ENCODE results near the gene DERA. TPM values are rescaled to one million over a fixed set of nuclear protein-coding genes. Genes with fewer than 3 reads are reported as not detected.

Gene DERA
- total and polyA plus RNA-seq, 2 of the 8 experiments (the other 6 are each of a cell fraction or from before 2014, with no cell fraction given) = 13.1 to 17.1 TPM

DNA sequence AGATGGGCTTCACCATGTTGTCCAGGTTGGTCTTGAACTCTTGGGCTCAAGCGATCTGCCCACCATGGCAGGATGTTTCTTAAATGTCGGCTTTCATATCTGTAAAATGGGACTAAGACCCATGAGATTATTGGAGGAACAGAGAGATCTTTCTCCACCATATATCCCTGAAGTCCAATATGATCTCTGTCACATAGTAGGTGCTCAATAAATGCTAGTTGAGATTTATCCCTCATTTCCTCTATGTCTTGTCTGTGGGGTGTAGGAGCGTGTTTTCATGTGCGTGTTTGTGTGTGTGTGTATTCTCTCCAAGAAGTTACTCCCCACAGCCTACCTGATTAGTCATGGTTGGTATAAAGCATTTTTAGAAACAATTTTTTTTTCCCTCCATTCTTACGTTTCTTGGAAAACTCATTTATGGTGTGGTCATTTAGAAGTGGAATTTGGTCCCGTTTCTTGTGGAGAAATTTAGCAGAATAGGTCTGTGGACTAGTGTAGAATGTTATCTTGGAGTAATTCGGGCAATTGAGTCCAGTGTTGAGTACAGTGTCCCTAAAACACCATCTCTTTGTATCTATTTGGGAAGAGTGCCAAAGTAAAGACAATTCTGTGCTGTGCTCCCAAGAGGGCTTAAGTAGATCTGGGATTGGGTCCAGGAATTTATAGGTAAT lies 24.6 kb upstream of the DERA start:
- no peak overlapping the region for H4K5ac ChIP-seq (ENCODE audit: insufficient read length, low read depth, low read length)
- no peak overlapping the region for H3K4me2 ChIP-seq (ENCODE audit: insufficient read depth in 1 of 2, low read depth in 2 of 2, low read length in 2 of 2)
- H3K4me1 ChIP-seq (replicated peaks in 1 of 4; ENCODE audit: control insufficient read depth in 3 of 4, insufficient read depth in 4 of 4, low read length in 3 of 4) = no peaks in the 10 kb centered on the region; a peak in 1 of 7 replicates
- no peak overlapping the region for H2AFZ ChIP-seq (ENCODE audit: low read length)
- H3K27me3 ChIP-seq (replicated peaks in 1 of 4; ENCODE audit: control insufficient read depth in 3 of 4, extremely low read depth in 1 of 4, insufficient read depth in 3 of 4, low read length in 3 of 4) = no peaks in the 10 kb centered on the region
- H2BK120ac ChIP-seq (replicated peaks; ENCODE audit: low read depth, low read length) = no peak overlapping the region
- H2BK12ac ChIP-seq (ENCODE audit: low read depth, low read length) = no peak overlapping the region
- H3K9me3 ChIP-seq (ENCODE audit: insufficient read depth in 2 of 2, low read depth in 1 of 2, low read length in 1 of 2) = no peaks in the 10 kb centered on the region
- H2AK5ac ChIP-seq (ENCODE audit: low read depth, low read length) = no peak overlapping the region
- ChIA-PET POLR2A (ENCODE audit: partially characterized antibody) (interaction anchor here (1.0 kb wide), 1 partner anchor 14 kb away, joined by 4 read pairs; no protein-coding TSS in a partner anchor), CTCF (ENCODE audit: partially characterized antibody) (no interaction called here)
- FAIRE-seq = no peak
- 93% methylated on average over 7 of the region's 7 CpGs; no CpG with 5 or more reads in 1 of the 2 experiments for WGBS, 2 experiments (ENCODE audit: extremely low coverage in 1 of 2, insufficient coverage in 1 of 2, insufficient read length in 1 of 2, insufficient replicate concordance in 2 of 2, low coverage in 1 of 2, low lambda C conversion rate in 2 of 2, missing lambda C conversion rate in 1 of 2)
- peaks cover 2 to 54% (median 16%) of the 10 kb centered on the region in 4 experiments for H3K36me3 ChIP-seq (ENCODE audit: control insufficient read depth in 2 of 4, insufficient read depth in 4 of 4, low read length in 3 of 4)
- H3K4me3 ChIP-seq (ENCODE audit: extremely low read depth in 1 of 4, insufficient read depth in 2 of 4, low read depth in 3 of 4, low read length in 4 of 4) = no peak overlapping the region
- no peak overlapping the region for H2BK5ac ChIP-seq (ENCODE audit: low read depth, low read length)
- H3K27ac ChIP-seq (ENCODE audit: low read depth, low read length) = no peak overlapping the region
- peaks cover 4% of the 10 kb centered on the region; the same call in 1 of the 2 replicates for H3K79me1 ChIP-seq (ENCODE audit: low read depth, low read length)
- H3K23ac ChIP-seq (ENCODE audit: insufficient read length) = no peak overlapping the region
- H4K20me1 ChIP-seq (replicated peaks in 1 of 2; ENCODE audit: control insufficient read depth in 1 of 2, insufficient read depth in 2 of 2, low read length in 2 of 2) = peaks cover 12% of the 10 kb centered on the region in 2 experiments
- no peak overlapping the region for H4K8ac ChIP-seq (ENCODE audit: extremely low read depth, insufficient read depth, low read length)
- 0 out of 2 replicates have a peak, but pooled peaks cover 2% of the 10 kb centered on the region for H3K23me2 ChIP-seq (ENCODE audit: low read depth, low read length)
- H3K14ac ChIP-seq (ENCODE audit: insufficient read length) = no peak overlapping the region
- no peak overlapping the region for H2BK20ac ChIP-seq (ENCODE audit: low read length)
- DNase-seq (ENCODE audit: low read depth in 1 of 2, low spot score in 2 of 2) = no peak
- H3K4ac ChIP-seq (replicated peaks; ENCODE audit: insufficient read length, low read depth, low read length) = no peak overlapping the region
- H4K91ac ChIP-seq (replicated peaks; ENCODE audit: insufficient read length, low read length) = no peak overlapping the region
- no peak overlapping the region for H3K56ac ChIP-seq (replicated peaks; ENCODE audit: insufficient read length, low read depth, low read length)
- H3K79me2 ChIP-seq (ENCODE audit: control insufficient read depth in 1 of 2, insufficient read depth in 2 of 2, low read length in 2 of 2) = peaks cover 31 to 80% of the 10 kb centered on the region in 2 experiments
- H3K18ac ChIP-seq (ENCODE audit: extremely low read depth, low read length) = no peak overlapping the region
- H2BK15ac ChIP-seq (ENCODE audit: low read length) = no peak overlapping the region
- H3K9ac ChIP-seq (replicated peaks in 1 of 4; ENCODE audit: extremely low read depth in 1 of 4, low read depth in 3 of 4, low read length in 3 of 4) = no peak overlapping the region
- TF ChIP-seq POU5F1 (IDR thresholded peaks at IDR 0.05; ENCODE audit: low read depth, low read length) = no peak
- TF ChIP-seq, protein P1, sequence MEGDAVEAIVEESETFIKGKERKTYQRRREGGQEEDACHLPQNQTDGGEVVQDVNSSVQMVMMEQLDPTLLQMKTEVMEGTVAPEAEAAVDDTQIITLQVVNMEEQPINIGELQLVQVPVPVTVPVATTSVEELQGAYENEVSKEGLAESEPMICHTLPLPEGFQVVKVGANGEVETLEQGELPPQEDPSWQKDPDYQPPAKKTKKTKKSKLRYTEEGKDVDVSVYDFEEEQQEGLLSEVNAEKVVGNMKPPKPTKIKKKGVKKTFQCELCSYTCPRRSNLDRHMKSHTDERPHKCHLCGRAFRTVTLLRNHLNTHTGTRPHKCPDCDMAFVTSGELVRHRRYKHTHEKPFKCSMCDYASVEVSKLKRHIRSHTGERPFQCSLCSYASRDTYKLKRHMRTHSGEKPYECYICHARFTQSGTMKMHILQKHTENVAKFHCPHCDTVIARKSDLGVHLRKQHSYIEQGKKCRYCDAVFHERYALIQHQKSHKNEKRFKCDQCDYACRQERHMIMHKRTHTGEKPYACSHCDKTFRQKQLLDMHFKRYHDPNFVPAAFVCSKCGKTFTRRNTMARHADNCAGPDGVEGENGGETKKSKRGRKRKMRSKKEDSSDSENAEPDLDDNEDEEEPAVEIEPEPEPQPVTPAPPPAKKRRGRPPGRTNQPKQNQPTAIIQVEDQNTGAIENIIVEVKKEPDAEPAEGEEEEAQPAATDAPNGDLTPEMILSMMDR (IDR thresholded peaks at IDR 0.05; ENCODE audit: control extremely low read depth in 1 of 3, insufficient read depth in 1 of 3, low read depth in 1 of 3, low read length in 3 of 3) = no peak
- TF ChIP-seq FOSL1 (IDR thresholded peaks at IDR 0.05; ENCODE audit: insufficient read depth, low read depth, low read length) = no peak
- TF ChIP-seq YY1 (IDR thresholded peaks at IDR 0.05; ENCODE audit: low read depth, low read length) = no peak
- TF ChIP-seq KDM1A (IDR thresholded peaks at IDR 0.05; ENCODE audit: borderline replicate concordance, low read length) = no peak
- no peak for TF ChIP-seq EP300 (IDR thresholded peaks at IDR 0.05; ENCODE audit: borderline replicate concordance in 1 of 2, low read depth in 2 of 2, low read length in 2 of 2)
- no peak for TF ChIP-seq TBP (IDR thresholded peaks at IDR 0.05; ENCODE audit: low read depth, low read length)
- no peak for TF ChIP-seq CBX5 (IDR thresholded peaks at IDR 0.05; ENCODE audit: low read depth, low read length)
- no peak for TF ChIP-seq CREB1 (IDR thresholded peaks at IDR 0.05)
